Vagina (tissue), 2 donors: ENCODE measurements around the gene CIITA. TPM values are rescaled to one million over a fixed set of nuclear protein-coding genes. Genes with fewer than 3 reads are reported as not detected.

Experiments used
- DNase-seq, 2 donors: peaks; one replicate each; pipeline ENCODE4 v3.0.0-alpha.2; 2017; ENCODE audit errors: extremely low spot score in 2 of 2
- H3K27ac ChIP-seq: fragments of 200-600 bp; sonication (generic); one replicate; pipeline ENCODE4 v1.5.1; 2019
- H3K27me3 ChIP-seq: fragments of 200-600 bp; sonication (generic); one replicate; pipeline ENCODE4 v1.5.1; 2019
- H3K36me3 ChIP-seq, 2 donors: fragments of 200-600 bp; sonication (generic); one replicate each; pipeline ENCODE4 v1.5.1; 2017 to 2019
- H3K4me1 ChIP-seq: fragments of 200-600 bp; sonication (generic); one replicate; pipeline ENCODE4 v1.5.1; 2019
- H3K4me3 ChIP-seq, 2 donors: fragments of 200-600 bp; sonication (generic); 1 replicate in 1 of 2; 2 replicates in 1 of 2; pipeline ENCODE4 v1.5.1; 2016 to 2019
- H3K9me3 ChIP-seq: fragments of 200-600 bp; sonication (generic); one replicate; pipeline ENCODE4 v1.5.1; 2019
- CTCF ChIP-seq, 3 experiments: fragments of 450-650 bp in 2 of 3; fragments of 200-600 bp in 1 of 3; sonication (generic) in 1 of 3; IDR thresholded peaks; one replicate each; pipeline ENCODE4 v1.5.1; 2017 to 2019; ENCODE audit warnings: antibody characterized with exemption in 3 of 3, mild to moderate bottlenecking in 2 of 3, moderate library complexity in 2 of 3
- POLR2A ChIP-seq, 2 donors: fragments of 450-650 bp; IDR thresholded peaks; one replicate each; pipeline ENCODE4 v1.6.1; 2017; ENCODE audit warnings: antibody characterized with exemption in 2 of 2, mild to moderate bottlenecking in 2 of 2, moderate library complexity in 2 of 2
- POLR2AphosphoS5 ChIP-seq, 2 donors: sonication (generic); formaldehyde crosslinking; IDR thresholded peaks; one replicate each; pipeline ENCODE4 v1.9.0; 2017; ENCODE audit warnings: antibody characterized with exemption in 2 of 2, mild to moderate bottlenecking in 2 of 2, low read depth in 1 of 2; ENCODE audit not compliant: insufficient read depth in 1 of 2
- intact Hi-C: fragments of 100-400 bp; cut with DNase I; formaldehyde crosslinking; loops from one replicate; pipeline ENCODE4 v1.15.1; 2023
- total RNA-seq: library from RNA; depleted of rRNA; stranded (reverse); fragments of >200 nt; gene quantifications from one replicate; pipeline ENCODE4 v1.2.3, GENCODE V29; 2016

CIITA gene
- total RNA-seq, 1 donor from 2014 or later, result 16.7 TPM

- H3K27ac ChIP-seq, result peak overlapping the region; percentile 30
- H3K36me3 ChIP-seq, result no peaks in the 10 kb centered on the region
- no peaks in the 10 kb centered on the region for H3K9me3 ChIP-seq
- no peaks in the 10 kb centered on the region for H3K27me3 ChIP-seq
- intact Hi-C loops, result no loop called here
- H3K4me1 ChIP-seq, result peaks cover 17% of the 10 kb centered on the region
- H3K4me3 ChIP-seq, result peak overlapping the region; percentile 49 to 54
- TF ChIP-seq POLR2AphosphoS5 (IDR thresholded peaks at IDR 0.05; ENCODE audit: insufficient read depth in 1 of 2, low read depth in 1 of 2) (no peak), POLR2A (IDR thresholded peaks at IDR 0.05) (no peak), CTCF (IDR thresholded peaks at IDR 0.05) (no peak)
- DNase-seq, result no peak
Observed at GRCh38 chr16:10879681-10880589, 2.9 kb downstream of the CIITA start.

- H3K9me3 ChIP-seq, result no peaks in the 10 kb centered on the region
- H3K4me1 ChIP-seq, result peaks cover 17% of the 10 kb centered on the region
- DNase-seq, result no peak
- intact Hi-C loops, result no loop called here
- no peaks in the 10 kb centered on the region for H3K27me3 ChIP-seq
- no peak overlapping the region for H3K4me3 ChIP-seq
- TF ChIP-seq POLR2A (IDR thresholded peaks at IDR 0.05) (no peak), POLR2AphosphoS5 (IDR thresholded peaks at IDR 0.05; ENCODE audit: insufficient read depth in 1 of 2, low read depth in 1 of 2) (no peak)
- H3K36me3 ChIP-seq, result no peaks in the 10 kb centered on the region
- H3K27ac ChIP-seq, result peak overlapping the region; percentile 30
Observed at GRCh38 chr16:10880594-10881452, 3.8 kb downstream of the CIITA start.

- TF ChIP-seq CTCF (IDR thresholded peaks at IDR 0.05) (no peak), POLR2A (IDR thresholded peaks at IDR 0.05) (no peak), POLR2AphosphoS5 (IDR thresholded peaks at IDR 0.05; ENCODE audit: insufficient read depth in 1 of 2, low read depth in 1 of 2) (no peak)
- H3K9me3 ChIP-seq, result no peaks in the 10 kb centered on the region
- intact Hi-C loops, result no loop called here
- H3K27ac ChIP-seq, result no peak overlapping the region
- no peaks in the 10 kb centered on the region for H3K36me3 ChIP-seq
- no peak for DNase-seq
- H3K4me1 ChIP-seq, result peaks cover 17% of the 10 kb centered on the region
- H3K4me3 ChIP-seq, result no peak overlapping the region
- H3K27me3 ChIP-seq, result no peaks in the 10 kb centered on the region
Observed at GRCh38 chr16:10881479-10882030, 4.6 kb downstream of the CIITA start.

GRCh38 chr16:10883004-10883403 is 6.0 kb downstream of the CIITA start:
- H3K9me3 ChIP-seq, result no peaks in the 10 kb centered on the region
- no peaks in the 10 kb centered on the region for H3K27me3 ChIP-seq
- TF ChIP-seq POLR2AphosphoS5 (IDR thresholded peaks at IDR 0.05; ENCODE audit: insufficient read depth in 1 of 2, low read depth in 1 of 2) (no peak), POLR2A (IDR thresholded peaks at IDR 0.05) (no peak), CTCF (IDR thresholded peaks at IDR 0.05) (no peak)
- peaks cover 17% of the 10 kb centered on the region for H3K4me1 ChIP-seq
- intact Hi-C loops, result no loop called here
- H3K4me3 ChIP-seq, result no peak overlapping the region
- H3K36me3 ChIP-seq, result no peaks in the 10 kb centered on the region
- H3K27ac ChIP-seq, result no peak overlapping the region
- DNase-seq, result no peak

GRCh38 chr16:10885246-10885645 is 8.2 kb downstream of the CIITA start:
- Histone ChIP-seq H3K4me1 (no peaks in the 10 kb centered on the region), H3K4me3 (no peak overlapping the region), H3K27me3 (no peaks in the 10 kb centered on the region), H3K36me3 (no peaks in the 10 kb centered on the region), H3K9me3 (no peaks in the 10 kb centered on the region), H3K27ac (no peak overlapping the region)
- no peak for DNase-seq
- intact Hi-C loops, result no loop called here
- TF ChIP-seq CTCF (IDR thresholded peaks at IDR 0.05) (no peak), POLR2AphosphoS5 (IDR thresholded peaks at IDR 0.05; ENCODE audit: insufficient read depth in 1 of 2, low read depth in 1 of 2) (no peak), POLR2A (IDR thresholded peaks at IDR 0.05) (no peak)
